ENCODE results near the gene ANXA2. TPM values are rescaled to one million over a fixed set of nuclear protein-coding genes. Genes with fewer than 3 reads are reported as not detected.

Gene ANXA2
- total RNA-seq, 2 experiments from 2014 or later: 230 to 242 TPM

- no peaks in the 10 kb centered on the region for H3K9me3 Mint-ChIP-seq
- POLR2A ChIA-PET: interaction anchor here (1.0 kb wide), 1 partner anchor 602 kb away, joined by 3 read pairs; no protein-coding TSS in a partner anchor
- H3K27ac Mint-ChIP-seq: no peak overlapping the region
- H3K27me3 Mint-ChIP-seq: peaks cover 61% of the 10 kb centered on the region
- no peak overlapping the region for H3K4me3 Mint-ChIP-seq
- DNase-seq: no peak
- no peak for ATAC-seq (ENCODE audit: low read depth)
- no peaks in the 10 kb centered on the region for H3K36me3 Mint-ChIP-seq
- H3K4me1 Mint-ChIP-seq: peaks cover 7% of the 10 kb centered on the region
Observed at GRCh38 chr15:60326824-60327654, 70.7 kb downstream of the ANXA2 start.

- POLR2A ChIA-PET: interaction anchor here (1.0 kb wide), 1 partner anchor 601 kb away, joined by 3 read pairs; no protein-coding TSS in a partner anchor
- peaks cover 63% of the 10 kb centered on the region for H3K27me3 Mint-ChIP-seq
- H3K36me3 Mint-ChIP-seq: no peaks in the 10 kb centered on the region
Observed at GRCh38 chr15:60326343-60326742, 71.4 kb downstream of the ANXA2 start.

GRCh38 chr15:60325905-60326304 is 71.9 kb downstream of the ANXA2 start:
- ATAC-seq (ENCODE audit: low read depth) (no peak), DNase-seq (no peak)
- Mint-ChIP-seq H3K9me3 (no peaks in the 10 kb centered on the region), H3K4me3 (no peak overlapping the region), H3K27me3 (peaks cover 59% of the 10 kb centered on the region), H3K36me3 (no peaks in the 10 kb centered on the region), H3K27ac (no peak overlapping the region), H3K4me1 (peaks cover 7% of the 10 kb centered on the region)
- POLR2A ChIA-PET: no interaction called here

More at GRCh38 chr15:60326343-60326742, 71.4 kb downstream of the ANXA2 start:
- DNase-seq (no peak), ATAC-seq (ENCODE audit: low read depth) (no peak)
- Mint-ChIP-seq H3K4me3 (no peak overlapping the region), H3K27ac (no peak overlapping the region), H3K4me1 (peaks cover 7% of the 10 kb centered on the region), H3K9me3 (no peaks in the 10 kb centered on the region)

GRCh38 chr15:60324706-60325438 is 72.9 kb downstream of the ANXA2 start:
- Mint-ChIP-seq H3K4me3 (no peak overlapping the region), H3K27ac (no peak overlapping the region), H3K4me1 (peaks cover 7% of the 10 kb centered on the region), H3K27me3 (peaks cover 52% of the 10 kb centered on the region), H3K9me3 (no peaks in the 10 kb centered on the region), H3K36me3 (no peaks in the 10 kb centered on the region)
- ATAC-seq (ENCODE audit: low read depth) (no peak), DNase-seq (no peak)
- POLR2A ChIA-PET: no interaction called here

- no peaks in the 10 kb centered on the region for H3K9me3 Mint-ChIP-seq
- H3K27ac Mint-ChIP-seq: no peak overlapping the region
- DNase-seq (no peak), ATAC-seq (ENCODE audit: low read depth) (no peak)
- H3K4me3 Mint-ChIP-seq: no peak overlapping the region
- H3K4me1 Mint-ChIP-seq: peaks cover 6% of the 10 kb centered on the region
- no peaks in the 10 kb centered on the region for H3K36me3 Mint-ChIP-seq
- POLR2A ChIA-PET: no interaction called here
- H3K27me3 Mint-ChIP-seq: peaks cover 47% of the 10 kb centered on the region
Observed at GRCh38 chr15:60323322-60323721, 74.5 kb downstream of the ANXA2 start.

GRCh38 chr15:60320365-60320764 is 77.4 kb downstream of the ANXA2 start:
- H3K27ac Mint-ChIP-seq: no peak overlapping the region
- no peak for DNase-seq
- no peaks in the 10 kb centered on the region for H3K36me3 Mint-ChIP-seq
- H3K9me3 Mint-ChIP-seq: peaks cover 3% of the 10 kb centered on the region
- POLR2A ChIA-PET: no interaction called here
- no peak overlapping the region for H3K4me3 Mint-ChIP-seq
- H3K27me3 Mint-ChIP-seq: peaks cover 27% of the 10 kb centered on the region
- no peak for ATAC-seq (ENCODE audit: low read depth)
- H3K4me1 Mint-ChIP-seq: no peaks in the 10 kb centered on the region

GRCh38 chr15:60318216-60318867 is 79.4 kb downstream of the ANXA2 start:
- Mint-ChIP-seq H3K4me3 (no peak overlapping the region), H3K27me3 (peaks cover 13% of the 10 kb centered on the region), H3K27ac (no peak overlapping the region), H3K9me3 (peaks cover 3% of the 10 kb centered on the region), H3K36me3 (no peaks in the 10 kb centered on the region), H3K4me1 (no peaks in the 10 kb centered on the region)
- ATAC-seq (ENCODE audit: low read depth) (no peak), DNase-seq (no peak)
- POLR2A ChIA-PET: no interaction called here

- Mint-ChIP-seq H3K27ac (no peak overlapping the region), H3K4me3 (no peak overlapping the region), H3K9me3 (peaks cover 3% of the 10 kb centered on the region), H3K4me1 (no peaks in the 10 kb centered on the region), H3K36me3 (no peaks in the 10 kb centered on the region), H3K27me3 (peaks cover 15% of the 10 kb centered on the region)
- POLR2A ChIA-PET: no interaction called here
- no peak for DNase-seq
- ATAC-seq (ENCODE audit: low read depth): no peak
Observed at GRCh38 chr15:60316961-60317360, 80.8 kb downstream of the ANXA2 start.

- Mint-ChIP-seq H3K27me3 (peaks cover 13% of the 10 kb centered on the region), H3K4me1 (no peaks in the 10 kb centered on the region), H3K36me3 (no peaks in the 10 kb centered on the region), H3K27ac (no peak overlapping the region), H3K4me3 (no peak overlapping the region), H3K9me3 (peaks cover 3% of the 10 kb centered on the region)
- no peak for DNase-seq
- no peak for ATAC-seq (ENCODE audit: low read depth)
- POLR2A ChIA-PET: no interaction called here
Observed at GRCh38 chr15:60315878-60316277, 81.9 kb downstream of the ANXA2 start.

- POLR2A ChIA-PET: no interaction called here
- DNase-seq (no peak), ATAC-seq (ENCODE audit: low read depth) (no peak)
- Mint-ChIP-seq H3K9me3 (peaks cover 3% of the 10 kb centered on the region), H3K27me3 (peaks cover 8% of the 10 kb centered on the region), H3K4me3 (no peak overlapping the region), H3K36me3 (no peaks in the 10 kb centered on the region), H3K4me1 (no peaks in the 10 kb centered on the region), H3K27ac (no peak overlapping the region)
Observed at GRCh38 chr15:60313906-60314305, 83.9 kb downstream of the ANXA2 start.

- H3K4me1 Mint-ChIP-seq: no peaks in the 10 kb centered on the region
- ATAC-seq (ENCODE audit: low read depth): no peak
- H3K27ac Mint-ChIP-seq: no peak overlapping the region
- peaks cover 5% of the 10 kb centered on the region for H3K9me3 Mint-ChIP-seq
- no peaks in the 10 kb centered on the region for H3K36me3 Mint-ChIP-seq
- H3K27me3 Mint-ChIP-seq: peaks cover 16% of the 10 kb centered on the region
- no peak overlapping the region for H3K4me3 Mint-ChIP-seq
- POLR2A ChIA-PET: no interaction called here
- DNase-seq: no peak
Observed at GRCh38 chr15:60307034-60307433, 90.8 kb downstream of the ANXA2 start.

GRCh38 chr15:60301024-60301423 is 96.8 kb downstream of the ANXA2 start:
- peaks cover 6% of the 10 kb centered on the region for H3K9me3 Mint-ChIP-seq
- POLR2A ChIA-PET: no interaction called here
- no peak overlapping the region for H3K27ac Mint-ChIP-seq
- H3K36me3 Mint-ChIP-seq: no peaks in the 10 kb centered on the region
- peaks cover 4% of the 10 kb centered on the region for H3K27me3 Mint-ChIP-seq
- H3K4me3 Mint-ChIP-seq: no peak overlapping the region
- DNase-seq (no peak), ATAC-seq (ENCODE audit: low read depth) (no peak)
- no peaks in the 10 kb centered on the region for H3K4me1 Mint-ChIP-seq

- no peaks in the 10 kb centered on the region for H3K36me3 Mint-ChIP-seq
- POLR2A ChIA-PET: no interaction called here
- H3K4me3 Mint-ChIP-seq: no peak overlapping the region
- DNase-seq (no peak), ATAC-seq (ENCODE audit: low read depth) (no peak)
- H3K9me3 Mint-ChIP-seq: peaks cover 9% of the 10 kb centered on the region
- H3K27ac Mint-ChIP-seq: no peak overlapping the region
- no peaks in the 10 kb centered on the region for H3K4me1 Mint-ChIP-seq
- H3K27me3 Mint-ChIP-seq: peaks cover 4% of the 10 kb centered on the region
Observed at GRCh38 chr15:60299452-60300047, 98.2 kb downstream of the ANXA2 start.
